Gastrocnemius medialis (tissue), 4 donors: ENCODE results near the gene SYNPR. TPM values are rescaled to one million over a fixed set of nuclear protein-coding genes. Genes with fewer than 3 reads are reported as not detected.

Source experiments
- ATAC-seq, 2 donors: fragments of 150-250 bp; one replicate each; pipeline ENCODE4 v1.9.1; 2016
- DNase-seq, 2 donors: peaks; one replicate each; pipeline ENCODE4 v3.0.0-alpha.2; 2019
- H3K27ac ChIP-seq, 4 donors: fragments of 200-600 bp; sonication (generic); 1 replicate in 1 of 4; 2 replicates in 3 of 4; pipeline ENCODE4 v1.5.1; 2016 to 2018; ENCODE audit warnings: mild to moderate bottlenecking in 2 of 4, moderate library complexity in 1 of 4
- H3K27me3 ChIP-seq, 3 donors: fragments of 200-600 bp; sonication (generic) in 2 of 3; 1 replicate in 1 of 3; 2 replicates in 2 of 3; pipeline versions ENCODE4 v1.5.1 to v1.6.0; 2016 to 2019; ENCODE audit warnings: mild to moderate bottlenecking in 1 of 3, moderate library complexity in 1 of 3
- H3K36me3 ChIP-seq, 2 donors: fragments of 200-600 bp; sonication (generic) in 1 of 2; one replicate each; pipeline ENCODE4 v1.5.1; 2017 to 2018
- H3K4me1 ChIP-seq, 2 donors: fragments of 200-600 bp; sonication (generic) in 1 of 2; one replicate each; pipeline ENCODE4 v1.5.1; 2016 to 2017; ENCODE audit warnings: mild to moderate bottlenecking in 2 of 2
- H3K4me3 ChIP-seq, 4 donors: fragments of 200-600 bp; sonication (generic) in 3 of 4; 1 replicate in 1 of 4; 2 replicates in 3 of 4; pipeline ENCODE4 v1.5.1; 2016 to 2019; ENCODE audit warnings: mild to moderate bottlenecking in 2 of 4
- H3K9me3 ChIP-seq, 3 donors: fragments of 200-600 bp; sonication (generic) in 2 of 3; 1 replicate in 1 of 3; 2 replicates in 2 of 3; pipeline ENCODE4 v1.5.1; 2016 to 2019
- POLR2A ChIP-seq, 2 donors: fragments of 450-650 bp; IDR thresholded peaks; one replicate each; pipeline ENCODE4 v1.6.1; 2017; ENCODE audit warnings: antibody characterized with exemption in 2 of 2, mild to moderate bottlenecking in 2 of 2, moderate library complexity in 2 of 2
- in situ Hi-C, 4 donors: fragments of 200-750 bp; cut with MboI; loops; one replicate each; pipeline versions ENCODE4 v1.15.0 to v1.8.0; 2017; ENCODE audit warnings: low sequenced_read_pairs in 4 of 4
- intact Hi-C: fragments of 100-400 bp; cut with DNase I; formaldehyde crosslinking; loops from one replicate; pipeline ENCODE4 v1.15.1; 2023; ENCODE audit warnings: low total_unique reads
- total RNA-seq, 4 donors: library from RNA; depleted of rRNA; stranded (reverse); fragments of >200 nt; gene quantifications; one replicate each; pipeline versions ENCODE4 v1.1.0 to v1.2.3, GENCODE V29; 2016
- TF ChIP-seq, protein P1 (sequence below), 5 experiments: fragments of 450-650 bp in 3 of 5; fragments of 200-600 bp in 2 of 5; sonication (generic) in 2 of 5; IDR thresholded peaks in 4 of 5; conservative IDR thresholded peaks in 1 of 5; 1 replicate in 4 of 5; 2 replicates in 1 of 5; pipeline ENCODE4 v1.5.1; 2016 to 2019; ENCODE audit warnings: antibody characterized with exemption in 5 of 5, mild to moderate bottlenecking in 3 of 5, moderate library complexity in 3 of 5

Gene SYNPR
- total RNA-seq, 4 donors from 2014 or later = not detected

DNA sequence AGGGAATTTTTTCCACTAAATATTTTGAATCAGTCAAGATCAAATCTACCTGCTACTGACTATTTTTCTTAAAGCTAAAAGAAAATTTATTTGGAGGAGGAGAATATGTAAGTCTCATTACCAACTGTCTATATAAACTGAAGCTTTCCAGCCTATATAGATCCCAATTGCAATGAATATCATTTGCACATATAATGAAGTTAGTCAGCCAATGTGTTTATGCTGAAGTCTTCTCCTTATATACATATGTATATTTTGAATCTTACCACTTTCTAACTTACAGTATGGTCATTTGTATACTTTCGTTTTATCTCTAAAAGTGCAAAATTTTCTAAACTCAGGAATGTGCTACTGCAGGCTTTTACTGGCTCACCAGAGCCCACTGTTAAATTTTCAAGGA is 136.5 kb downstream of the SYNPR start:
- in situ Hi-C loops = no loop called here
- no peaks in the 10 kb centered on the region for H3K36me3 ChIP-seq
- intact Hi-C loops = no loop called here
- no peaks in the 10 kb centered on the region for H3K27me3 ChIP-seq
- H3K9me3 ChIP-seq = no peaks in the 10 kb centered on the region
- ATAC-seq (no peak), DNase-seq (no peak)
- H3K27ac ChIP-seq = no peak overlapping the region
- no peak overlapping the region for H3K4me3 ChIP-seq
- no peaks in the 10 kb centered on the region for H3K4me1 ChIP-seq
- no peak for TF ChIP-seq POLR2A (IDR thresholded peaks at IDR 0.05)
- TF ChIP-seq, protein P1, sequence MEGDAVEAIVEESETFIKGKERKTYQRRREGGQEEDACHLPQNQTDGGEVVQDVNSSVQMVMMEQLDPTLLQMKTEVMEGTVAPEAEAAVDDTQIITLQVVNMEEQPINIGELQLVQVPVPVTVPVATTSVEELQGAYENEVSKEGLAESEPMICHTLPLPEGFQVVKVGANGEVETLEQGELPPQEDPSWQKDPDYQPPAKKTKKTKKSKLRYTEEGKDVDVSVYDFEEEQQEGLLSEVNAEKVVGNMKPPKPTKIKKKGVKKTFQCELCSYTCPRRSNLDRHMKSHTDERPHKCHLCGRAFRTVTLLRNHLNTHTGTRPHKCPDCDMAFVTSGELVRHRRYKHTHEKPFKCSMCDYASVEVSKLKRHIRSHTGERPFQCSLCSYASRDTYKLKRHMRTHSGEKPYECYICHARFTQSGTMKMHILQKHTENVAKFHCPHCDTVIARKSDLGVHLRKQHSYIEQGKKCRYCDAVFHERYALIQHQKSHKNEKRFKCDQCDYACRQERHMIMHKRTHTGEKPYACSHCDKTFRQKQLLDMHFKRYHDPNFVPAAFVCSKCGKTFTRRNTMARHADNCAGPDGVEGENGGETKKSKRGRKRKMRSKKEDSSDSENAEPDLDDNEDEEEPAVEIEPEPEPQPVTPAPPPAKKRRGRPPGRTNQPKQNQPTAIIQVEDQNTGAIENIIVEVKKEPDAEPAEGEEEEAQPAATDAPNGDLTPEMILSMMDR (IDR thresholded peaks at IDR 0.05 in 4 of 5, conservative IDR thresholded peaks at IDR 0.05 in 1 of 5) = no peak

DNA sequence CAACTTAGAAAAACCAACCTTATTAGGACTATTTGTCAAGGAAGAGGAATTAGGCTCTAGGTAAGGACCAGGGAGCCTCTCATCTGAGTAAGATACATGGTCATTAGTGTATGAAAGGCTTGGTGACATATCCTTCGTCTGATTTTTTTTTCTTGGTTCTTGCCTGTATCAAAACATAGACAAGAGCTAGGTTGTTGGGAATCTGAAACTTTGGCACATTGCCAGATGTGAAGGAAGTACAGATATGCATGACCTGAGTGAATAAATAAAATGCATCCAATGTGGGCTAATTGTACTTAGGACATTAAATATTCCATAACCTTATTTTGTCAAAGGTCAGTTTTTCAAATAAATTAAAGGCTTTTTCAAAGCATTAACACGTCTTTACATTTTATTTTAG is 151.8 kb downstream of the SYNPR start:
- ATAC-seq (no peak), DNase-seq (no peak)
- Histone ChIP-seq H3K4me3 (no peak overlapping the region), H3K27me3 (no peaks in the 10 kb centered on the region), H3K36me3 (no peaks in the 10 kb centered on the region), H3K27ac (no peak overlapping the region), H3K4me1 (no peaks in the 10 kb centered on the region), H3K9me3 (no peaks in the 10 kb centered on the region)
- no peak for TF ChIP-seq POLR2A (IDR thresholded peaks at IDR 0.05)
- TF ChIP-seq, protein P1 (IDR thresholded peaks at IDR 0.05 in 4 of 5, conservative IDR thresholded peaks at IDR 0.05 in 1 of 5) = no peak
- intact Hi-C loops (no loop called here), in situ Hi-C loops (no loop called here)

DNA sequence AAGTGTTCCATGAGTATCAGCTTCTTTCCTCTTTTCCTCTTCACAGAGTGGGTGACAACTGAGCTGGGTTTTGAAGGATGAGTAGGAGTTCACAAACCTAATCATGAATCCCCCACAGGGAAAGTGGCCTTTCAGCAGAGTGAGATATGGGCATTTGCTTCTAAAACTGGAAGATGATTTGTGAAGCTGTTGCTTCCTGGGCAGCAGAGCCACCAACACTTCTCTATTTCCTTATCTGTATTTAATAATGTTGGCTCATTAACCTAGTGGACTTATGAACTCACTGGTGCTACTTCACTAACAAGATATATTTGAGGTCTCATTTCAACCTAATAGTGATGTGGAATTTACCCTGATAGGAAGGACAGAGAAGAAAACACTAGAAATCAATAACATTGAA is 152.8 kb downstream of the SYNPR start:
- Histone ChIP-seq H3K9me3 (no peaks in the 10 kb centered on the region), H3K27ac (no peak overlapping the region), H3K36me3 (no peaks in the 10 kb centered on the region), H3K4me3 (no peak overlapping the region), H3K27me3 (no peaks in the 10 kb centered on the region), H3K4me1 (no peaks in the 10 kb centered on the region)
- ATAC-seq (no peak), DNase-seq (no peak)
- in situ Hi-C loops (no loop called here), intact Hi-C loops (no loop called here)
- TF ChIP-seq, protein P1 (IDR thresholded peaks at IDR 0.05 in 4 of 5, conservative IDR thresholded peaks at IDR 0.05 in 1 of 5) = no peak
- TF ChIP-seq POLR2A (IDR thresholded peaks at IDR 0.05) = no peak

DNA sequence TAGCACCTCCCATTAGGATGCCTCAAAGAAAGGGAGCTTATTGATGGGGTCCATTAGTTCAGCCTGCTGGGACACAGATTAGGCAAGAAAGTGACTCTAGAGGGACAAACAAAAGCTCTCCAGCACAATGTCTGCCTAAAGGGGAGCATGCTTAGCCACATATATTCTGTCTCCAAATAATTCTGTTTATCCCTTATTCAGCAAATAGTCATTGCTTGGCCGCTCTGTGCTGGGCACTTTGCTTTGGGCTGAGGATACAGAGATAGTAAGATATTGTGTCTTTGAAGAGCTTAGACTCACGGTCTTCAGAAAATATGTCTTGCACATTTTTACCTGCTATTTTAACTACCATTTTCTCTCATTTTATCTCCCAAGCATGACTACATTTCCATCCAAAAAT is 159.8 kb downstream of the SYNPR start:
- no peak overlapping the region for H3K4me3 ChIP-seq
- no peaks in the 10 kb centered on the region for H3K4me1 ChIP-seq
- DNase-seq (no peak), ATAC-seq (no peak)
- H3K27ac ChIP-seq = no peak overlapping the region
- no peaks in the 10 kb centered on the region for H3K36me3 ChIP-seq
- H3K27me3 ChIP-seq = no peaks in the 10 kb centered on the region
- in situ Hi-C loops = no loop called here
- TF ChIP-seq, protein P1 (IDR thresholded peaks at IDR 0.05 in 4 of 5, conservative IDR thresholded peaks at IDR 0.05 in 1 of 5) = no peak
- TF ChIP-seq POLR2A (IDR thresholded peaks at IDR 0.05) = no peak
- intact Hi-C loops = no loop called here
- no peaks in the 10 kb centered on the region for H3K9me3 ChIP-seq

DNA sequence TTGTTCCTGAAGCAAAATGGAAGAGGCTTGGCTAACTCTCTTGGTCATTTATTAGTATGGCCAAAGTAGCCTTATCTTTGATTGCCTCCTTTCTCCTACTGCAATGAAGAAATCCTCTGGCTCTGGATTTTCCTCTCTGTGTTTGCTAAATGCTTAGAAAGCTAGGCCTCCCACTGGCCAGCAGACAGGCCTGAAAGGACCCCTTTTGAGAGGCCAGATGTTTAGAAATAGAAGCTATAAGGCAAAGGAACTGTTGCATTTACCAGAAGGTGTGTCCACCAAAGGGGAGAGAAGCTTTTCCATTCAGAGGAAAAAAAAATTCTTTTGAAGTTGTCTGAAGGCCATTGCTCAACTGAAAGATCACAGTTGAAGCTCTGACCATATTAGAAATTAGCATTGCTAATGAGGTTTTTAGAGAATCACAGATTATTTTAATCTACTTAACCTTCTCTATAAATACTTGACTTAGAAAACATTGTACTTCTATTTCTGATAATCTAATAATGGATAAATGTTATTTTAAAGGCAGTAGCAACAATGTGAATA is 160.8 kb downstream of the SYNPR start:
- Histone ChIP-seq H3K4me3 (no peak overlapping the region), H3K36me3 (no peaks in the 10 kb centered on the region), H3K9me3 (no peaks in the 10 kb centered on the region), H3K27me3 (no peaks in the 10 kb centered on the region), H3K27ac (no peak overlapping the region), H3K4me1 (no peaks in the 10 kb centered on the region)
- no peak for DNase-seq
- no peak for ATAC-seq
- TF ChIP-seq POLR2A (IDR thresholded peaks at IDR 0.05) = no peak
- TF ChIP-seq, protein P1 (IDR thresholded peaks at IDR 0.05 in 4 of 5, conservative IDR thresholded peaks at IDR 0.05 in 1 of 5) = no peak
- intact Hi-C loops (no loop called here), in situ Hi-C loops (no loop called here)
